Measurements from ENCODE around the gene ANKDD1B. TPM values are rescaled to one million over a fixed set of nuclear protein-coding genes. Genes with fewer than 3 reads are reported as not detected.
"Not testable (repeated sequence)": the region's sequence is repeated elsewhere in the genome, so short reads cannot be mapped to it uniquely, and the experiment has no call there.

The ANKDD1B gene
- not detected for total RNA-seq

DNA sequence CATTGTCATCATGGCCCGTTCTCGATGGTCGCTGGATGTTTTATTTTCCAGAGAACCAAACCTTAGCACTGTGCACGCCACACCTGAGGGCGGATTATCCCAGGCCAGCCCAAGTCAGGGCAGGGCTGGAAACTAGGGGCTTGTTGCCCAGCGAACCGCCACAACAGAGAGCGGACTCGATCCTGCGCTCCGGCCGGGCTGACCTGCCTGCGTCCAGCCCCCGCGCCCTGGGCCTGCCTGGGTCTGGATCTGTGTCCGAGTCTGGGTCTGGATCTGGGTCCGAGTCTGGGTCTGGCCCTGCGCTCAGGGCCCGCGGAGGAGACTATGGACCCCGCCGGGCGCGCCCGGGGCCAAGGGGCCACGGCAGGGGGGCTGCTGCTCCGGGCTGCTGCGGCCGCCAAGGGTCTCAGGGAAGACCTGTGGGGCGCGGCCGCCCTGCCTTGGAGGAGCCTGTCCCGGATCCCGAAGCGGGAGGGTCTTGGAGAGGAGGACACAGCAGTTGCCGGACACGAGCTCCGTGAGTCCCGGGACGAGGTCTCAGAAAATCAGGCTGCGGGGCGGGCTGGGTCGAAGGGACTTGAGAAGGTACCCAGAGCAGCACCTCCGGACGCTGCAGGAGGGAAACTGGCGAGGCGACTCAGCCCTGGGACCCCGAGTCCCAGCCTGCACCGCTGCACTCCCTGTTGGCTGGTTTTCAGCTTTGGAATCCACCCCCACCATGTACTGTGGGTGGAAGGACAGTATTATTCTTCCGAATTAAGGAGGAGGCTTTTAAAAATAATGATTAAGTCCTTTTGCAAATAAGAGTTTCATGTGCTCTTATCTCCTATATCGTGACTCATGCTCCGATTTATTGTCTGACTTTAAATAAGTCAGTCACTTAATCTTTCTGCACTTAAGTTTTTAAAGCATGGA, at the start of gene ANKDD1B:
Gene ANKDD1B (plus strand): TSS at position 143 of the 915 bp plus-strand sequence. CDS start 182 bp downstream, at position 325.
- H3K36me3 Mint-ChIP-seq, result peaks cover 11% of the 10 kb centered on the region
- CTCF ChIA-PET, result no interaction called here
- no peak for DNase-seq
- no peak for ATAC-seq
- no peaks in the 10 kb centered on the region for H3K9me3 Mint-ChIP-seq (ENCODE audit: low read depth)
- H3K4me1 Mint-ChIP-seq, result peaks cover 7% of the 10 kb centered on the region
- no peak within 1 kb of the TSS for H3K4me3 Mint-ChIP-seq
- H3K27me3 Mint-ChIP-seq, result peaks cover 5% of the 10 kb centered on the region
- no peak within 1 kb of the TSS for H3K27ac Mint-ChIP-seq

GRCh38 chr5:75565991-75566709, 45.1 kb upstream of the ANKDD1B start:
- CTCF ChIA-PET, result not testable (repeated sequence)

GRCh38 chr5:75566710-75567309, 44.4 kb upstream of the ANKDD1B start:
- DNase-seq (peak; percentile 54), ATAC-seq (peak; percentile 96)
- peaks cover 59% of the 10 kb centered on the region for H3K36me3 Mint-ChIP-seq
- H3K4me3 Mint-ChIP-seq, result peak overlapping the region; percentile 56
- H3K4me1 Mint-ChIP-seq, result peaks cover 27% of the 10 kb centered on the region
- peaks cover 11% of the 10 kb centered on the region for H3K9me3 Mint-ChIP-seq (ENCODE audit: low read depth)
- H3K27ac Mint-ChIP-seq, result peak overlapping the region; percentile 76
- H3K27me3 Mint-ChIP-seq, result no peaks in the 10 kb centered on the region
- CTCF ChIA-PET, result interaction anchor here (0.9 to 1.3 kb wide), 2 partner anchors 14 to 631 kb away, joined by 3 read pairs; no protein-coding TSS in a partner anchor

More at GRCh38 chr5:75565991-75566709, 45.1 kb upstream of the ANKDD1B start:
- DNase-seq, H3K27me3 Mint-ChIP-seq, ATAC-seq: not testable (repeated sequence)
- Mint-ChIP-seq H3K9me3 (ENCODE audit: low read depth) (peaks cover 12% of the 10 kb centered on the region), H3K4me3 (peak overlapping the region; percentile 56), H3K4me1 (peaks cover 25% of the 10 kb centered on the region), H3K27ac (peak overlapping the region; percentile 76), H3K36me3 (peaks cover 58% of the 10 kb centered on the region)

DNA sequence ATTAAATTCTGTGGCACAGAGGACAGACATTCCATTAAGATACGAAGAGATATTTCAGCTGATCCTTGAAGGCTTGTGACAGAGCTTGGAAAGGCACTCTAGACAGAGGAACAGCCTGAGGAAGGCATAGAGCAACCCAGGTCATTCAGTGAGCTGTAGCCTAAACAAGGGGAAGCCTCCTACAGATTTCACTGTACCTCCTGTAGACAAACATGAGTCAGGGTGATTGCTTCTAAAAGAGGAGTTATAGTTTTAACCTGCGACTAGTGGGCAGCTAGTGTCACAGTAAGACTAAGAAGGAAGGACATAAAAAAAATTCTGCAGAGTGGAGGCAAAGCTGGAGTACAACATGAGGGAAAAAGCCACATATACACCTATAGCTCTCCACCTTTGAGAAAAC, 43.5 kb upstream of the ANKDD1B start:
- Mint-ChIP-seq H3K4me3 (no peak overlapping the region), H3K4me1 (peaks cover 27% of the 10 kb centered on the region), H3K27ac (peak overlapping the region; percentile 42)

GRCh38 chr5:75568202-75568601, 43.1 kb upstream of the ANKDD1B start:
- Mint-ChIP-seq H3K27me3 (no peaks in the 10 kb centered on the region), H3K27ac (peak overlapping the region; percentile 42), H3K4me3 (no peak overlapping the region), H3K4me1 (peaks cover 27% of the 10 kb centered on the region), H3K36me3 (peaks cover 51% of the 10 kb centered on the region), H3K9me3 (ENCODE audit: low read depth) (peaks cover 10% of the 10 kb centered on the region)
- CTCF ChIA-PET, result interaction anchor here (1.3 kb wide), 1 partner anchor 16 kb away, joined by 3 read pairs; no protein-coding TSS in a partner anchor
- no peak for ATAC-seq
- DNase-seq, result peak; percentile 42

More for the DNA sequence above, 43.5 kb upstream of the ANKDD1B start:
- DNase-seq (no peak), ATAC-seq (peak; percentile 32)
- CTCF ChIA-PET, result interaction anchor here (0.9 to 1.3 kb wide), 2 partner anchors 15 to 632 kb away, joined by 3 read pairs; no protein-coding TSS in a partner anchor
- H3K36me3 Mint-ChIP-seq, result peaks cover 53% of the 10 kb centered on the region
- H3K9me3 Mint-ChIP-seq (ENCODE audit: low read depth), result peaks cover 11% of the 10 kb centered on the region
- H3K27me3 Mint-ChIP-seq, result no peaks in the 10 kb centered on the region

DNA sequence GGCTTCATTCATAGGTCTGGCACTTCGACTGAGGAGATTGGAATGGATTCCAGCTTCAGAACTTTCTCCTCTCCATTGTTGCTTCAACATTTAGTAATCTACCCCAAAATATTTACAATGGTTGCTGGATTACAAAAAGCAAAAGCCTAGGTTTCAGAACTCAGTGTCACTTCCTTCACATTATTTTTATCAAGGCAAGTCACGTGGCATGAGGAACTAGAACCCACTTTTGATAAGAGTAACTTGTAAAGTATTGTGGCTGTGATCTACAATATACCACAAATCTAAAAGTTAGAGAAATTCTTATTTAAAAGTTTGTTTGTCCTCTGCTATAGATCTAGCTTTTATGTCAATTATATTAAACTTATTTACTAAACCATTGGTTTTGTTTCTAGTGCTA, 39.7 kb upstream of the ANKDD1B start:
- peaks cover 25% of the 10 kb centered on the region for H3K4me1 Mint-ChIP-seq
- H3K4me3 Mint-ChIP-seq, result no peak overlapping the region
- H3K27ac Mint-ChIP-seq, result no peak overlapping the region
- H3K36me3 Mint-ChIP-seq, result peaks cover 32% of the 10 kb centered on the region
- ATAC-seq (no peak), DNase-seq (no peak)
- CTCF ChIA-PET, result interaction anchor here (0.6 kb wide), 1 partner anchor 646 kb away, joined by 4 read pairs; no protein-coding TSS in a partner anchor
- H3K9me3 Mint-ChIP-seq (ENCODE audit: low read depth), result no peaks in the 10 kb centered on the region
- no peaks in the 10 kb centered on the region for H3K27me3 Mint-ChIP-seq

DNA sequence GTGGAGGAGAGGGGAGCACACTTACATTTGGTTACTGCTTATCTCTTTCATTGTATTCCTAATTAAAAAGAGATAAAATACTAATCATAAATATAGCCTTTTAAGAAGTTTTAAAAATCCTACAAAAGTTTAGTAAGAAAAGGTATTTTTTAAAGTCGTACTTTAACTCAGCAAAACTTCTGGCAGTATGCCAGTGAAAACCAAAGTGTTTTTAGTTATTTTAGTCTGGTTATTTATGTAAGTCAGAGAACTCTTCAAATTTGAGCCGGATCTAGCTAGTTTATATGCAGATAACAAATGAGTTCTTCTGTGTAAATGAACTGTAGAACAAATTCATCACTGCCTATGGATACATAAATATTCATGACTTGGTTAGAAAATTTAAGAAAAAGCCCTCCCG, 36.5 kb upstream of the ANKDD1B start:
- CTCF ChIA-PET, result no interaction called here
- no peak for ATAC-seq

GRCh38 chr5:75578280-75578679, 33.0 kb upstream of the ANKDD1B start:
- H3K27ac Mint-ChIP-seq; CTCF ChIA-PET; H3K27me3 Mint-ChIP-seq; H3K4me3 Mint-ChIP-seq; H3K4me1 Mint-ChIP-seq; H3K9me3 Mint-ChIP-seq (ENCODE audit: low read depth); DNase-seq; ATAC-seq: not testable (repeated sequence)
- peaks cover 21% of the 10 kb centered on the region for H3K36me3 Mint-ChIP-seq

More for the DNA sequence above, 36.5 kb upstream of the ANKDD1B start:
- H3K4me1 Mint-ChIP-seq, result peaks cover 7% of the 10 kb centered on the region
- peaks cover 29% of the 10 kb centered on the region for H3K36me3 Mint-ChIP-seq
- H3K27ac Mint-ChIP-seq, result no peak overlapping the region
- no peak overlapping the region for H3K4me3 Mint-ChIP-seq
- H3K9me3 Mint-ChIP-seq (ENCODE audit: low read depth), result no peaks in the 10 kb centered on the region
- no peak for DNase-seq
- H3K27me3 Mint-ChIP-seq, result no peaks in the 10 kb centered on the region

DNA sequence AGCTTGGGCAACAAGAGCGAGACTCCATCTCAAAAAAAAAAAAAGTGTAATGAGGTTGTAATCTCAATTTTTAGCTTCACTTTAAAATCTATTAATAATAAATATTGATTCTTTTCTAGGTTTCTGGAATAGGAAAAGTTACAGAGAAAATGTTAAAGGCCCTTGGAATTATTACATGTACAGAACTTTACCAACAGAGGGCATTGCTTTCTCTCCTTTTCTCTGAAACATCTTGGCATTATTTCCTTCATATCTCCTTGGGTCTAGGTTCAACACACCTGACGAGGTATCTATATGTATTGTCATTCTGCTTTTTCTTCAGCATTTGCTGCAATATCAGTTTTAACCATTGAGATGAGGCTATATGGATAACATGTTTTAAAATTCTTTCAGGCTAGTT, 26.6 kb upstream of the ANKDD1B start:
- H3K4me3 Mint-ChIP-seq, result no peak overlapping the region
- peaks cover 22% of the 10 kb centered on the region for H3K36me3 Mint-ChIP-seq
- DNase-seq (no peak), ATAC-seq (no peak)
- no peaks in the 10 kb centered on the region for H3K9me3 Mint-ChIP-seq (ENCODE audit: low read depth)
- no peak overlapping the region for H3K27ac Mint-ChIP-seq
- peaks cover 4% of the 10 kb centered on the region for H3K4me1 Mint-ChIP-seq
- CTCF ChIA-PET, result no interaction called here
- no peaks in the 10 kb centered on the region for H3K27me3 Mint-ChIP-seq

GRCh38 chr5:75588666-75589065, 22.6 kb upstream of the ANKDD1B start:
- Mint-ChIP-seq H3K9me3 (ENCODE audit: low read depth) (no peaks in the 10 kb centered on the region), H3K4me3 (no peak overlapping the region)

GRCh38 chr5:75600535-75600934, 10.7 kb upstream of the ANKDD1B start:
- ATAC-seq (peak; percentile 45), DNase-seq (no peak)
- Mint-ChIP-seq H3K36me3 (peaks cover 32% of the 10 kb centered on the region), H3K4me3 (no peak overlapping the region), H3K27ac (no peak overlapping the region), H3K27me3 (no peaks in the 10 kb centered on the region), H3K4me1 (peaks cover 18% of the 10 kb centered on the region), H3K9me3 (ENCODE audit: low read depth) (no peaks in the 10 kb centered on the region)
- CTCF ChIA-PET, result no interaction called here

More at GRCh38 chr5:75588666-75589065, 22.6 kb upstream of the ANKDD1B start:
- Mint-ChIP-seq H3K27me3 (no peaks in the 10 kb centered on the region), H3K4me1 (no peaks in the 10 kb centered on the region), H3K36me3 (peaks cover 21% of the 10 kb centered on the region), H3K27ac (no peak overlapping the region)
- no peak for ATAC-seq
- CTCF ChIA-PET, result no interaction called here
- DNase-seq, result no peak

- peaks cover 18% of the 10 kb centered on the region for H3K4me1 Mint-ChIP-seq
- CTCF ChIA-PET, result no interaction called here
- no peaks in the 10 kb centered on the region for H3K9me3 Mint-ChIP-seq (ENCODE audit: low read depth)
- no peak overlapping the region for H3K4me3 Mint-ChIP-seq
- H3K27me3 Mint-ChIP-seq, result no peaks in the 10 kb centered on the region
- DNase-seq (no peak), ATAC-seq (no peak)
- H3K27ac Mint-ChIP-seq, result no peak overlapping the region
- peaks cover 29% of the 10 kb centered on the region for H3K36me3 Mint-ChIP-seq
These were observed 9.7 kb upstream of the ANKDD1B start for GRCh38 chr5:75601567-75601966.

DNA sequence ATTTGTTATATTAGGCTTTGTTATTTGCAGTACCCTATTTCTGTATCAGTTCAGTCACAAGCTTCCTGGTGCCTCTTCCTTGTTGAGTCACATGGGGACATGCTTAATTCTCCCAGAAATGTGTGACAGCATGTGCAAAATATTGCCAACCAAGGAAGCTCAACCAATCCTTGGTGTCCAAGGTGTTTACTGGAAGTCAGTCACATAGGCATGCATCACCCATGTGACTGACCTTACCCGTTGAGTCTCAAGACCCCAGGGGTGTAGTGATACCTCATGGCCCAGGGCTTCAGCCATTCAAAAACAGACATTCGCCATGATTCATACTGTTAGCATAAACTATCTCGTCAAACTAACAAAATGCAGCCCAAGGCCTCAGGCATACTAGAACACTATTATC, 9.3 kb upstream of the ANKDD1B start:
- no peaks in the 10 kb centered on the region for H3K27me3 Mint-ChIP-seq
- DNase-seq (no peak), ATAC-seq (no peak)
- no peak overlapping the region for H3K4me3 Mint-ChIP-seq
- H3K36me3 Mint-ChIP-seq, result peaks cover 26% of the 10 kb centered on the region
- peaks cover 20% of the 10 kb centered on the region for H3K4me1 Mint-ChIP-seq
- H3K27ac Mint-ChIP-seq, result no peak overlapping the region
- CTCF ChIA-PET, result no interaction called here
- no peaks in the 10 kb centered on the region for H3K9me3 Mint-ChIP-seq (ENCODE audit: low read depth)

Data from activated CD8-positive, alpha-beta memory T cell treated with anti-CD3 and anti-CD28 coated beads, Interleukin-2, amount 10 ng/mL, durations not matched to agents 7 days and 5 days (primary cell).